NCI-H2227 treated with DMSO at 0.1 percent for 48 hours (cell line): ENCODE data around the gene ARHGEF3.
A peak's percentile ranks its signal among the peaks of the same experiment; 100 is the strongest.

Source experiments
- DNase-seq: peaks from one replicate; lab custom pipeline; 2025; lab: John Stamatoyannopoulos, UW

ARHGEF3 gene

GRCh38 chr3:56822501-56822900, 20.8 kb upstream of the ARHGEF3 start:
- no peak for DNase-seq

DNA sequence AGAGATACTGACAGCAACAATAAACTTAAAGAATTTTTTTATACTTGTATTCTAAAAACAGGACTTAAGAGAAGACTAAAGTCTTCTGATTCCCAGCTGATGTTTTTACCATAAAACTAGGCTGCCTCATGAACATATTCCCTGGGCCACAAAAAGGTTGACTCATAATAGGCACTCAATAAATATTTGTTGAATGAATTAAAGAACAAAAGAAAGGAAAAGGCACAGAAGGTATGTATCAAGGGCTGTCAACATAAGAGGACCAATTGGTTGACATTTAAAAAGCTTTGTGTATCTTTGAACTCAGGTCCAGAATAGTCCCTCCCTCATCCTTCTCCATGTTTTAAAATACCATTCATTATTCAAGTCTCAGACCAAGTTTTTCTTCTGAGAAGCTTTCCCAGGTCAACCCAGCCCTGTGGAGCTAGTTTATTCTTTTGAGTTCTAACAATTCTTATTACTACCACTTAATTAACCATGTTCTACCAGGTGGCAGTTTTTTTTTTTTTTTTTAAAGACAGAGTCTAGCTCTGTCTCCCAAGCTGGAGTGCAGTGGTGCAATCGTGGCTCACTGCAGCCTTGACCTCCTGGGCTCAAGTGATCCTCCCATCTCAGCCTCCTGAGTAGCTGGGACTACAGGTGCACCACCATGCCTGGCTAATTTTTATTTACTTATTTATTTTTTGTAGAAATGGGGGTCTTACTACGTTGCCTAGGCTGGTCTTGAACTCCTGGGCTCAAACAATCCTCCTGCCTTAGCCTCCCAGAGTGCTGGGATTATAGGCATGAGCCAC, 17.5 kb upstream of the ARHGEF3 start:
- DNase-seq: no peak

DNA sequence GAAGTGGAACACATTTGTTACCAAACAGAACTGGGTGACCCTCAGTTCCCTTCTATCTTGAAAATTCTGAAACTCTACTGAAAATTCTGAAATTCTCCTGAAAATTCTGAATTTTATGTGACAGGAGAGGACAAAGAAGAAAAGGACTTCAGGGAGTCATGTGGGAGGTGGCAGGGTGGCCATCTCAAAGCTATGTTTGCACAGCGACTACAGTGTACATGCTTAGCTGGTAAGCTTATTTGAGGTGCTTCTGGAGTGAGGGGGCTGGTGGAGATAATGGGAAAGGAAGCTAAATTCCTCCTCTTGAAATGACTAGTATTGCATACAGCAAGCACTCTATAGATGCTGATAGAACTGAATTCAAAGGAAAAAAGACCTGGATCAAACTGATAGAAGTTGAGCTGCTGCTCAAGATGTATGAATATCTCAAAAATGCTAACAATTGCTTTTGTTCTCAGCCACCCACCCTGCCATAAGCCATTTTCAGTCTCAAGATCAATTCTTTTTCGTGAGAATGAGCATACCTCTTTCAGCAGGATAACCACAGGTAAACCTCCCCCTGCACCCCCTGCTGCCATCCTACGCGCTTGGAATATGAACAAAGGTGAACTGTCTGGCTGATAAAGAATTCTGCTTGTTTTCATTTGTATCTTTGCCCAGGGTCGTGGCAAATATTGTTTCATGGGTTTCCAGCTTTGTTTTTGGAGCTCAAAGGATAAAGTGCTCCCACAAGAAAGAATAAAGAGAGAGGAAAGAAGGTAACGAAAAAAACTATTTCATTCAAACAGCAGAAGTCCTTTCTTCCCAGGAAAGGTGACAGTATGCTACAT, 16.6 kb upstream of the ARHGEF3 start:
- DNase-seq: no peak

- DNase-seq: no peak
Observed at GRCh38 chr3:56817646-56818045, 15.9 kb upstream of the ARHGEF3 start.

GRCh38 chr3:56816061-56816460, 14.3 kb upstream of the ARHGEF3 start:
- no peak for DNase-seq

DNA sequence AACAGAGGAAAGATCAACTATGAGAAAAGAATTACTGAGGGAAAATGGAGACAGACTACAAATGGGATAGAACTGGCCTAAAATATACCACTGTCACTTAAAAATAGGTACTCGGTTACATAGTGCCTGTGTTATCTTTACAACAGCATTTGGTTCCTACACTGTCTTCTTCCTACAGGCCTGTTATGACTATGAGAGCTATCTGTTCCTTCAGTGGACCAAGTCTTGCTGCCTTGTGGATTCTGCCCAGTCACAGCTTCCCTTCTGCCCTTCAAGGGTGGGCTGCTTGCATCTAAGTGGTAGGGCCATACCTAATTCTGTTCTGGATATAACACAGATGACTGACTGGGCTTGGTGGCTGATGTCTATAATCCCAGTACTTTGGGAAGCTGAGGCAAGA, 13.8 kb upstream of the ARHGEF3 start:
- no peak for DNase-seq

DNA sequence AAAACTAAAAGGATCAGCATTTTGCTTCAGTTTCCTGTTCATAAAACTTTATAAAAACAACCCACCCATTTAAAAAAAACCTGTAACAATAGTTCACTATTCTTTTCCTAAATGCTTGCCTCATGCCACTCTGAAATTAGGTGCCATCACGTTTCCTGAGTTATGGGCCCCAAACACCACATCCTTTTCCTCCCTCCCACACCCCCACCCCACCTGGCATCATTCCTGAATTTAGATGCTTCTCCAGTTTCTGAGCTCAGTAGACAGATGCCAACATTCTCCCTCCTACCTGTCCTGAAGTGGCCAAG, 11.9 kb upstream of the ARHGEF3 start:
- no peak for DNase-seq

DNA sequence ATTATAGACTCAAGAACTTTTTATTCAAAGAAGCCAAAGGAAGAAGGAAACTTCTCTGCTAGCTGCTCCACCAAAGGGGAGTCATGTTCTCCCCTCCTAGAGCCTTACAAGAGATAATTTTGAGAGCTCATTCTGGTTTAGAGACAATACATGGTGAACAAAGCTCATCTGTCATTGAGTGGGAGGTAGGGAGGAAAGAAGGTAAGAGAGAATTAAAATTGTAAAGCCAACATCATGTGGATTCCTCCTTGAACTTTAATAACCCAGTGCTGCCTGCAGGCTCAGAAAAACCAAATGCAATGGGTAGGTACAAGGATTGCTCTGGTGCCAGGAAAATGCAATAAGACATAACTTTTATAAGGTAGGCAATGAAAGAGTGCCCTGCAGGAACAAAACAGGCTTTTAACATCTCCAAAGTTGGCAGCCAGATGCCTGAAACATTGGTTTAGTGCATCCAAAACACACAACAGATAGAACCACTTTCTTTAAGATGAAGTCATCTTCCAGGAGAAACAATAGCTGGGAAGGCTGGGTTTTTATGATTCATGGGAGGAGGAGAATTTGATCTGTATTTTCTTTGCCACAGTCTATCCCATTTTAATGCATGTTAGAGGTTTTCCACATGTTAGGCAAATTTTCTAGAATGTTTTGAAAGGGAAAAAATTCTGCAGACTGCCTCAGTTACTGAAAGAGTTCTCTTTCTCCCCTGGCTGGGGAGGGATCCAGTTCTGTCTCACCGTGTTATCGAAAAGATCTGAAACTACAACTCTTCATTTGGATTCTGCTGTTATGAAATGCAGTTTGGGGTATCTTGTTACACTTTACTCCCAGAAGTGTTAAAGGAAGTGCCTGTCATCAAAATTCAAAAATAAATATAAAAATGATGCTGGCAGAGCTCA, 11.3 kb upstream of the ARHGEF3 start:
- DNase-seq: no peak

GRCh38 chr3:56811546-56812202, 9.9 kb upstream of the ARHGEF3 start:
- no peak for DNase-seq

GRCh38 chr3:56810577-56811545, 9.1 kb upstream of the ARHGEF3 start:
- no peak for DNase-seq

DNA sequence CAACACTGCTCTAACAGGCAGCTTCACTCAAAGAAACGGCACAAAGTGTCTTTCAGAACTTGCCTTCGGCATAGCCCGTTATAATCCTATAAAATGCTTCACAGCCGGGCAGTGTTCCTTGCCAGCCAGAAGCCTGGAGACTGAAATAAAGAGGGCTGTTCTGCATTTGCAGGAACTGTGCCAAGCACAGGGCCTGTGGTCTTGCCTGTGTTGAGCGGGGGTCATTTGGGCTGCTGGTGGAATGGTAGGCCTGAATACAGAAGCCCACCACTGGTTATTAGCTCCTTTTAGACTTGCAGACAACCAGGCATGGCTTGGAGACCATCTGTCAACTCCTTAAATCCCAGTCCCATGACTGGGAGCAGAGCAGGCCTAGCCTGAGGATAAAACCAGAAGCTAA, 4.7 kb upstream of the ARHGEF3 start:
- DNase-seq: no peak

DNA sequence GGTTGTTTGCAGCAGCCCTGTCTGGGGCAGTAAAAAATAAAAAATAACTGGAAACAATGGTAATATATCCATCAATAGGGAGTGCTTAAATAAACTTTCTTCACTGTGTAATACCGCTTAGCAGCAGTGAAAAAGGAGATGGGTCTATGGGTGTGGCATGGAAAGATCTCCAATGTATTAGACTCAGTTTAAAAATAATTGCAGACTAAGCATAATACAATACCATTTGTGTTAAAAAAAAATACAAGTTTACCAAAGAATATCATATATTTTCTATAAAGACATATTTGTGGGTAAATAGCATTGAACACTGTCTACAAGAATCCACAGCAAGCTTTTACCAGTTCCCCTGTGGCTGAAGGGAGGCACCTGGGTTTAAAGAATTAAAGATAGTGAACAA, 1.0 kb upstream of the ARHGEF3 start:
- no peak for DNase-seq

- DNase-seq: no peak
Observed at GRCh38 chr3:56802378-56802745, 613 bp upstream of the ARHGEF3 start.

DNA sequence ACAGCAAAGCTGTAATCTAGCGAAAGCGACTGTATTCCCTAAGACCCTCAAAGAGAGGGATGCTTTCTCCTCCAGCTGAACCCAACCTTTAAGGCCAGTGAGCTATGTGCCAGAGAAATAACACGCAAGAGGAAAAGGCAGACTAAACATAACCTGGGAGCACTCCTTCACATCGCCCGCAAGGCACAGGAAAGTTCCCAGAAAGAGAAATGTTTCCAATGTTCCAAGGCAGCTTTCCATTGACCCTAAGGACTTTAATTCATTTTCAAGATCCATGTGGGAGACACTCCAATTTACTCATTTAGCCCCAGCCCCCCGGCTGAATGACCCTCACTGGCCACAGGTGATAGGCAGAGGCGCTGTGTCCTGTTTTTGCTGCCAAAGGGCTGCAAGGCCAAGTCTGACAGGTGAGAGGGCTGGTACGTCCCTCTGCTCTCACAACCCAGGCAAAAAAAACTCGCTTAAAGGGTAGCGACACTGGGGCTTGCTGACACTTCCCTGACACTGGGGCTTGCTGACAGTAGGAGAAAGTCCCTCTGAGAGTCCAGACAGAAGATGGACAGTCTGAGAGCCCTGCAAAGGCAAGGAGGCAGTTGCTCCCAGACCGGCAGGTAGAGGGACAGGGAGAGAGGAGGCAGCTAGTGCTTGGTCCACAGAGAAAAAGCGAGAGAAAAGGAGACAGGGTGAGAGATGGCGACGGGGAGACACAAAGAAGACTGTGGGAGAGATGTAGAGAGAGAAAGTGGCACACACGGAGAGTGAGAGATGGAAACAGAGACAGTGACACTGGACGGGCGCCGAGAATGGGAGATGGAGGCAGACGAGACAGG, 702 bp downstream of the ARHGEF3 start:
- DNase-seq: no peak

GRCh38 chr3:56800130-56800831, 1.5 kb downstream of the ARHGEF3 start:
- no peak for DNase-seq

GRCh38 chr3:56799251-56799882, 2.4 kb downstream of the ARHGEF3 start:
- DNase-seq: peak; percentile 59

DNA sequence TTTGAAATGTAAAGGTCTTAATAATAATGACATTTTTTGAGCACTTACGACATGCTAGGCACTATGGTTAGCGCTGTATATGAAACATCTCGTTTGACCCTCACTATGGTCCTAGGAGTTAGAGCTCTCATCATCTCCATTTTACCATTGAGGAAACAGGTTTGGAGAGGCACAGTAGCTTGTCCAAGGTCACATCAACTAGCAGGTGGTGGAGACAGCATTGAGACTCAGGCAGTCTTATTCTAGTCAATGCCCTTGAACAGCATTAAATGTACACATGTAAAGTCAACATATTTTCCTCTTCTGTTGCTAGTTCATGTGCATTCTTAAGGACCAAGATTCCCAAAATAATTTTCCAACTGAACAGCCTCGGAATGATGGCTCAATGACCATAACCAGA, 4.8 kb downstream of the ARHGEF3 start:
- DNase-seq: no peak

GRCh38 chr3:56796202-56796601, 5.5 kb downstream of the ARHGEF3 start:
- DNase-seq: no peak

DNA sequence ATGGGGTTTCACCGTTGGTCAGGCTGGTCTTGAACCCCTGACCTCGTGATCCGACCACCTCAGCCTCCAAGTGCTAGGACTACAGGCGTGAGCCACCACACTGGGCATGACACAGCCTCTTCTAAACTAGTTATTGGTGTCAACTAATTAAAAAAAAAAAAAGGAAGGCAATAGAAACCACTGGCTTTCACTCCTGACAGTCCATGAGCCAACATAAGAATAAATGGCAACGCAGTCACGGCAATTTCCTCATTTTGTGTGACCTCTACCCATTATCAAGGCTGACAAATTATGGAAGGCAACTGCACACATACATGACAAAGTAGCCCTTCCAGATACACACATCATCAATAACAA, 5.9 kb downstream of the ARHGEF3 start:
- no peak for DNase-seq
